K562 (cell line): ENCODE results near the gene RASD1. TPM values are rescaled to one million over a fixed set of nuclear protein-coding genes. Genes with fewer than 3 reads are reported as not detected.

Source experiments
- ATAC-seq: fragments of 200-7000 bp; cut with Tn5 transposase; 3 replicates; pipeline ENCODE4 v1.9.1; 2020; ENCODE audit warnings: moderate library complexity
- BruUV-seq: library from RNA; stranded (reverse); fragments of 400-500 nt; replicated peaks from 2 replicates; lab custom pipeline; 2021; lab: Mats Ljungman, UMichigan
- CTCF ChIA-PET: fragments of 300-600 bp; formaldehyde crosslinking; extraction: SDS; loops from one replicate; lab custom pipeline; 2021; ENCODE audit warnings: low intra/inter-chr PET ratio; lab: Yijun Ruan, JAX
- POLR2A ChIA-PET: fragments of 300-600, 350-650 bp; sonication (Branson Sonifier 250); formaldehyde crosslinking; extraction: SDS; loops from one replicate; lab custom pipeline; 2021; ENCODE audit warnings: antibody characterized with exemption, inconsistent platforms; lab: Yijun Ruan, JAX
- DNase-seq, 4 experiments: peaks; one replicate each; pipeline versions ENCODE4 v3.0.0 to v3.0.0-alpha.2; 2011 to 2018; ENCODE audit warnings: low spot score in 3 of 4, mixed read lengths in 3 of 4; ENCODE audit errors: extremely low read depth in 1 of 4
- FAIRE-seq: peaks from 2 replicates; lab custom pipeline; 2011; peaks lifted over from hg19 to GRCh38; lab: Jason Lieb, UNC
- H2AFZ ChIP-seq: 2 replicates; pipeline ENCODE4 v1.6.0; 2011; ENCODE audit warnings: low read depth, low read length, control low read depth, inconsistent platforms
- H3K27ac ChIP-seq: fragments of 200-600 bp; 3 replicates; pipeline ENCODE4 v1.8.0; 2011; ENCODE audit warnings: low read depth, mild to moderate bottlenecking, control low read depth, inconsistent platforms, low read length, moderate library complexity, mixed read lengths; ENCODE audit errors: extremely low read depth
- H3K27me3 ChIP-seq, 2 experiments: fragments of 300-600 bp in 1 of 2; 2 replicates in 1 of 2; 3 replicates in 1 of 2; pipeline versions ENCODE4 v1.6.0 to v1.8.0; 2011; ENCODE audit warnings: inconsistent platforms in 2 of 2, low read length in 2 of 2, mild to moderate bottlenecking in 1 of 2, mixed read lengths in 1 of 2, moderate library complexity in 1 of 2; ENCODE audit not compliant: control insufficient read depth in 2 of 2, insufficient read depth in 2 of 2
- H3K36me3 ChIP-seq: fragments of 300-600 bp; 3 replicates; pipeline ENCODE4 v1.8.0; 2011; ENCODE audit warnings: mild to moderate bottlenecking, low read length, inconsistent platforms; ENCODE audit not compliant: control insufficient read depth, insufficient read depth
- H3K4me1 ChIP-seq, 2 experiments: fragments of 200-600 bp in 1 of 2; replicated peaks in 1 of 2; 2 replicates in 1 of 2; 3 replicates in 1 of 2; pipeline versions ENCODE4 v1.5.1 to v1.8.0; 2011; ENCODE audit warnings: inconsistent platforms in 2 of 2, low read length in 2 of 2, mild to moderate bottlenecking in 1 of 2, mixed read lengths in 1 of 2, moderate library complexity in 1 of 2; ENCODE audit not compliant: control insufficient read depth in 2 of 2, insufficient read depth in 2 of 2
- H3K4me2 ChIP-seq: 2 replicates; pipeline ENCODE4 v1.6.1; 2011; ENCODE audit warnings: low read length, control low read depth, inconsistent platforms, mixed read lengths; ENCODE audit not compliant: insufficient read depth
- H3K4me3 ChIP-seq: fragments of 200-600 bp; sonication (generic), shearing (Covaris generic); 2 replicates; pipeline ENCODE4 v1.5.1; 2016; ENCODE audit warnings: control low read depth, inconsistent platforms
- H3K79me2 ChIP-seq: fragments of 200-600 bp; 3 replicates; pipeline ENCODE4 v1.8.0; 2011; ENCODE audit warnings: low read length, inconsistent platforms; ENCODE audit not compliant: control insufficient read depth, insufficient read depth
- H3K9ac ChIP-seq, 2 experiments: 2 replicates each; pipeline versions ENCODE4 v1.6.0 to v1.6.1; 2011; ENCODE audit warnings: low read depth in 2 of 2, low read length in 2 of 2, control low read depth in 1 of 2, inconsistent platforms in 1 of 2, mild to moderate bottlenecking in 1 of 2, mixed read lengths in 1 of 2; ENCODE audit not compliant: insufficient read depth in 1 of 2
- H3K9me1 ChIP-seq: one replicate; pipeline ENCODE4 v1.6.0; 2011; ENCODE audit warnings: inconsistent platforms, mild to moderate bottlenecking, low read length, moderate library complexity; ENCODE audit not compliant: control insufficient read depth, insufficient read depth
- H3K9me3 ChIP-seq: replicated peaks from 2 replicates; pipeline ENCODE4 v1.5.1; 2011; ENCODE audit warnings: low read depth, low read length, inconsistent platforms; ENCODE audit not compliant: control insufficient read depth, insufficient read depth
- H4K20me1 ChIP-seq: replicated peaks from 2 replicates; pipeline ENCODE4 v1.6.1; 2011; ENCODE audit warnings: low read length, inconsistent platforms, mixed read lengths; ENCODE audit not compliant: control insufficient read depth, insufficient read depth
- C11orf30 ChIP-seq: fragments of 450-650 bp; IDR thresholded peaks from 2 replicates; pipeline ENCODE4 v1.6.1; 2016; ENCODE audit warnings: low read depth, mild to moderate bottlenecking
- HSF4 ChIP-seq: fragments of 250-450 bp; sonication (Bioruptor Pico); IDR thresholded peaks from 2 replicates; pipeline ENCODE4 v2.1.2; 2022; ENCODE audit warnings: mild to moderate bottlenecking, moderate library complexity, borderline replicate concordance
- MAFF ChIP-seq: IDR thresholded peaks from 2 replicates; pipeline ENCODE4 v1.6.1; 2012; ENCODE audit warnings: low read length, improper control_type of control experiment
- MAFG ChIP-seq: fragments of 450-650 bp; conservative IDR thresholded peaks from 2 replicates; pipeline ENCODE4 v1.6.1; 2016; ENCODE audit warnings: missing genetic modification characterization, missing compliant biosample characterization
- MAFK ChIP-seq: IDR thresholded peaks from 2 replicates; pipeline ENCODE4 v1.6.1; 2011; ENCODE audit warnings: low read length, improper control_type of control experiment
- MIER1 ChIP-seq: fragments of 450-650 bp; IDR thresholded peaks from 2 replicates; pipeline ENCODE4 v1.6.1; 2016; ENCODE audit warnings: antibody characterized with exemption, mild to moderate bottlenecking, low read depth
- NELFE ChIP-seq: IDR thresholded peaks from 2 replicates; pipeline ENCODE4 v1.6.1; 2011; ENCODE audit warnings: mild to moderate bottlenecking; ENCODE audit not compliant: insufficient read depth, insufficient read length
- RNF2 ChIP-seq: sonication (generic); IDR thresholded peaks from 2 replicates; pipeline ENCODE4 v1.6.1; 2016
- TEAD4 ChIP-seq, 2 experiments: sonication (generic) in 1 of 2; formaldehyde crosslinking in 1 of 2; IDR thresholded peaks; 2 replicates each; pipeline versions ENCODE4 v1.6.1 to v1.8.0; 2012 to 2022; ENCODE audit warnings: borderline replicate concordance in 1 of 2, inconsistent platforms in 1 of 2, low read length in 1 of 2, mild to moderate bottlenecking in 1 of 2, missing genetic modification reagents in 1 of 2
- ZNF316 ChIP-seq: fragments of 450-650 bp; IDR thresholded peaks from 2 replicates; pipeline ENCODE4 v1.6.1; 2016
- WGBS: fragments of 100-300 bp; shearing (Covaris generic); methylation state at CpG from one replicate; pipeline ENCODE4 v1.1.6; 2016; ENCODE audit warnings: low coverage, mixed read lengths; ENCODE audit not compliant: insufficient coverage; ENCODE audit errors: missing lambda C conversion rate; 5-methylcytosine and 5-hydroxymethylcytosine counted together
- in situ Hi-C: fragments of 300-500 bp; cut with MboI; formaldehyde crosslinking; loops from 4 replicates; pipeline ENCODE4 v1.15.0; 2018; ENCODE audit warnings: inconsistent platforms, mixed read lengths
- intact Hi-C: fragments of 100-400 bp; cut with micrococcal nuclease; formaldehyde crosslinking; loops from 2 replicates; pipeline ENCODE4 v1.14.2; 2022
- polyA plus RNA-seq, 8 experiments: library from polyadenylated mRNA; depleted of rRNA in 4 of 8; stranded (reverse) in 5 of 8; unstranded in 3 of 8; fragments of >200 nt; fragmentation: Nextera tagmentation in 2 of 8; fragmentation: Illumina TruSeq in 1 of 8; extraction: Ambion mirVana in 2 of 8; extraction: Trizol in 1 of 8; gene quantifications; 2 replicates each; pipeline versions ENCODE4 v1.2.1 to v1.2.3, GENCODE V29; 2011 to 2014; ENCODE audit warnings: inconsistent platforms in 1 of 8, missing spikeins in 1 of 8
- total RNA-seq, 7 experiments: library from RNA; depleted of rRNA in 6 of 7; stranded (reverse); fragments of >200 nt in 6 of 7; fragmentation: Illumina TruSeq in 2 of 7; extraction: Trizol in 2 of 7; gene quantifications; 2 replicates each; pipeline versions ENCODE4 v1.2.1 to v1.2.3, GENCODE V29; 2011 to 2021; ENCODE audit warnings: low replicate concordance in 1 of 7

RASD1 gene
- total and polyA plus RNA-seq, 9 of the 15 experiments (the other 6 are each of a cell fraction or from before 2014, with no cell fraction given): 0.11 TPM; not detected in 8

- CTCF ChIA-PET: no interaction called here
- H3K4me1 ChIP-seq: peaks cover 5 to 27% of the 10 kb centered on the region in 2 experiments; a peak in 4 of 5 replicates
- no peak overlapping the region for H3K9ac ChIP-seq
- no peaks in the 10 kb centered on the region for H3K36me3 ChIP-seq
- FAIRE-seq (no peak), ATAC-seq (no peak), DNase-seq (no peak)
- 47% methylated on average over 18 of the region's 23 CpGs for WGBS
- no peaks in the 10 kb centered on the region for H3K9me3 ChIP-seq
- no peaks in the 10 kb centered on the region for H3K27me3 ChIP-seq
- no peak overlapping the region for H2AFZ ChIP-seq
- intact Hi-C loops (no loop called here), in situ Hi-C loops (no loop called here)
- no peak overlapping the region for H3K4me3 ChIP-seq
- TF ChIP-seq MAFF (peak; percentile 51), RNF2 (no peak), TEAD4 (IDR thresholded peaks at IDR 0.05; ENCODE audit: low read length) (no peak), TEAD4 (CRISPR knock-in tag; IDR thresholded peaks at IDR 0.05; ENCODE audit: borderline replicate concordance) (no peak), MAFK (peak; percentile 77), MIER1 (no peak), ZNF316 (peak; percentile 66), C11orf30 (peak; percentile 64), NELFE (no peak), HSF4 (CRISPR knock-in tag) (no peak), MAFG (tag) (peak; percentile 35; the same call in 1 of the 2 replicates)
- no peaks in the 10 kb centered on the region for H3K79me2 ChIP-seq
- H4K20me1 ChIP-seq: no peaks in the 10 kb centered on the region
- H3K4me2 ChIP-seq: no peak overlapping the region
- no peaks in the 10 kb centered on the region for H3K9me1 ChIP-seq
- no peak overlapping the region for H3K27ac ChIP-seq
- no TSS peak for BruUV-seq
- POLR2A ChIA-PET: interaction anchor here (1.1 kb wide), 1 partner anchor 13 kb away, joined by 3 read pairs; no protein-coding TSS in a partner anchor
Observed at GRCh38 chr17:17540935-17541639, 44.9 kb upstream of the RASD1 start.
